Thyroid gland (tissue), 4 donors: Measurements from ENCODE around the gene CMC2. TPM values are rescaled to one million over a fixed set of nuclear protein-coding genes. Genes with fewer than 3 reads are reported as not detected.

ENCODE experiments used
- DNase-seq, 2 donors: peaks; one replicate each; pipeline ENCODE4 v3.0.0-alpha.2; 2019
- H3K27ac ChIP-seq, 3 donors: fragments of 200-600 bp; sonication (generic); 1 replicate in 2 of 3; 2 replicates in 1 of 3; pipeline ENCODE4 v1.5.1; 2016 to 2019; ENCODE audit warnings: mild to moderate bottlenecking in 1 of 3, moderate library complexity in 1 of 3
- H3K27me3 ChIP-seq: fragments of 200-600 bp; sonication (generic); one replicate; pipeline ENCODE4 v1.5.1; 2019
- H3K36me3 ChIP-seq, 2 donors: fragments of 200-600 bp; sonication (generic); one replicate each; pipeline ENCODE4 v1.5.1; 2016 to 2019
- H3K4me1 ChIP-seq, 2 donors: fragments of 200-600 bp; sonication (generic); one replicate each; pipeline ENCODE4 v1.5.1; 2017 to 2019
- H3K4me3 ChIP-seq, 3 donors: fragments of 200-600 bp; sonication (generic); replicated peaks in 1 of 3; 1 replicate in 2 of 3; 2 replicates in 1 of 3; pipeline ENCODE4 v1.5.1; 2016; ENCODE audit warnings: mild to moderate bottlenecking in 1 of 3
- H3K9me3 ChIP-seq: fragments of 200-600 bp; sonication (generic); one replicate; pipeline ENCODE4 v1.5.1; 2017
- CTCF ChIP-seq, 6 experiments: fragments of 200-600 bp in 3 of 6; fragments of 450-650 bp in 3 of 6; sonication (generic) in 3 of 6; IDR thresholded peaks; one replicate each; pipeline ENCODE4 v1.5.1; 2016 to 2019; ENCODE audit warnings: antibody characterized with exemption in 6 of 6, mild to moderate bottlenecking in 2 of 6, inconsistent platforms in 1 of 6, moderate library complexity in 1 of 6
- POLR2A ChIP-seq, 2 donors: fragments of 450-650 bp; IDR thresholded peaks; one replicate each; pipeline ENCODE4 v1.6.1; 2017; ENCODE audit warnings: antibody characterized with exemption in 2 of 2, mild to moderate bottlenecking in 2 of 2, moderate library complexity in 1 of 2
- WGBS, 2 donors: methylation state at CpG; one replicate each; pipeline ENCODE4 v1.1.5; 2017; 5-methylcytosine and 5-hydroxymethylcytosine counted together
- intact Hi-C: fragments of 100-400 bp; cut with DNase I; formaldehyde crosslinking; loops from one replicate; pipeline ENCODE4 v1.15.1; 2023
- total RNA-seq, 4 donors: library from RNA; depleted of rRNA; stranded (reverse); fragments of >200 nt; gene quantifications; one replicate each; pipeline ENCODE4 v1.2.3, GENCODE V29; 2016

CMC2 gene
- total RNA-seq, 4 donors from 2014 or later, result 36.8 to 89.1 (median 59.7) TPM

- intact Hi-C loops, result no loop called here
- DNase-seq, result no peak
- no peak for TF ChIP-seq CTCF (IDR thresholded peaks at IDR 0.05)
- TF ChIP-seq POLR2A (IDR thresholded peaks at IDR 0.05), result no peak
- 91 to 92% methylated on average over 4 of the region's 4 CpGs for WGBS, 2 donors
- peaks cover 0 to 6% of the 10 kb centered on the region in 2 donors for H3K36me3 ChIP-seq
- H3K4me3 ChIP-seq, result no peak overlapping the region
- H3K27me3 ChIP-seq, result no peaks in the 10 kb centered on the region
- no peaks in the 10 kb centered on the region for H3K4me1 ChIP-seq
- no peaks in the 10 kb centered on the region for H3K9me3 ChIP-seq
- no peak overlapping the region for H3K27ac ChIP-seq
Observed at GRCh38 chr16:80972611-80973010, 34.1 kb downstream of the CMC2 start.

DNA sequence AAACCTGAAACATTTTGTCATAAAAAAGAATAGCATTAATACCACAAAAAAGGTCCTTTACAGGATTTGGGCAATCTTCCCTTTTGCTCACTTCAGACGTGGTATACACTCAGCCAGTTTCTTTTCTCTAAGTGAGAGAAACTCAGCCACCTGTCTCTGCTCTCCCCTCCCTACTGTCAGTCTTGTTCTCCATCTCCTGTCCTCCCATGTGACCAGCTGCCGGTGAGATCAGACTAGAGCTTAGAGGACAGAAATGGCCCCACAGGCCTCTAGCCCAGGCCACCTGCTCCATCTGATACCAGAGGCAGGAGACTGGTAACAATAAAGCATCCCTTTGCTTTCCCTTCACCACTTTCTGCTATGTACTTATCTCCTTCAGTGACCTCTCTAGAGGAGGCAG is 34.9 kb downstream of the CMC2 start:
- Histone ChIP-seq H3K4me1 (no peaks in the 10 kb centered on the region), H3K36me3 (peaks cover 0 to 6% of the 10 kb centered on the region in 2 donors), H3K27ac (no peak overlapping the region), H3K9me3 (no peaks in the 10 kb centered on the region), H3K4me3 (no peak overlapping the region), H3K27me3 (no peaks in the 10 kb centered on the region)
- TF ChIP-seq CTCF (IDR thresholded peaks at IDR 0.05) (no peak), POLR2A (IDR thresholded peaks at IDR 0.05) (no peak)
- WGBS, 2 donors, result 85 to 88% methylated on average over 2 of the region's 2 CpGs
- DNase-seq, result no peak
- intact Hi-C loops, result no loop called here

GRCh38 chr16:80969114-80969484 is 37.6 kb downstream of the CMC2 start:
- H3K27ac ChIP-seq, result no peak overlapping the region
- WGBS, 2 donors, result 93 to 94% methylated on average over 3 of the region's 3 CpGs
- H3K4me1 ChIP-seq, result no peaks in the 10 kb centered on the region
- no peak overlapping the region for H3K4me3 ChIP-seq
- TF ChIP-seq POLR2A (IDR thresholded peaks at IDR 0.05), result no peak
- no peak for TF ChIP-seq CTCF (IDR thresholded peaks at IDR 0.05)
- H3K36me3 ChIP-seq, result peaks cover 0 to 6% of the 10 kb centered on the region in 2 donors
- no peak for DNase-seq
- no peaks in the 10 kb centered on the region for H3K9me3 ChIP-seq
- H3K27me3 ChIP-seq, result no peaks in the 10 kb centered on the region
- intact Hi-C loops, result no loop called here

DNA sequence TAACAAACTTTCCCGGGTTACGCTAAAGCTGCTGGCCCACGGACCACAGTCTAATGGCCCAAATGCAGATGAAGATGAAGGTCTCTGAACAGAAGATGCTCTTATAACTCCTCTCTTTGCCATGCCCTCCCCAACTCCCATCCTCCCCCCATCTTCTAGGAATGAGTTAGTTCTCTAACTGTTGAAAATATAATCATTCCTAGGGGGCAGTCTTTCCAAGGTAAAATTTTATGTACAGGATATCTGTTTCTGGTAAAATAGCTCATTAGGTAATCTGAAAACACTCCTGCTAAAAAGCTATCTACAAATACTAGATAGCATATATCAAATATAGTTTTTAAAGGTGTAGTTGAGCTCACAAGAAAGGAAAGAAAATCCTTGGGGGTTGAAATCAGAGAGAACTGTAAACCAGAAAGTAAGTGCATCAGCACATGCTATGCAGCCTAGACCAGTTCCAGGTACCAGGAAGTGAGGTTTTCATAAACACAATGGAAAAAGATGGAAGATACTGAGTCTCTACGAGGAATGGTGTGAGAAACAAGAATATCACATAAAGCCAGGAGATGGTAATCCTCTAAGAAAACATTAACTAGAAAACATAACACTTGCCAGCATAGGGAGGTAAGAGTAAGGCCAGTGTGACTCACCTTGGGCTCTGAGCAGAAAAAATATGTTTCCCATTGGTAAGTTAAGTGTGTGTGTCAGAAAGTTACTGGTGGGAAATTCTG is 38.1 kb downstream of the CMC2 start:
- DNase-seq, result no peak
- H3K27ac ChIP-seq, result no peak overlapping the region
- WGBS, 2 donors, result 88 to 91% methylated on average over 4 of the region's 4 CpGs
- H3K4me3 ChIP-seq, result no peak overlapping the region
- H3K9me3 ChIP-seq, result no peaks in the 10 kb centered on the region
- TF ChIP-seq CTCF (IDR thresholded peaks at IDR 0.05) (no peak), POLR2A (IDR thresholded peaks at IDR 0.05) (no peak)
- no peaks in the 10 kb centered on the region for H3K4me1 ChIP-seq
- H3K36me3 ChIP-seq, result peaks cover 0 to 6% of the 10 kb centered on the region in 2 donors
- H3K27me3 ChIP-seq, result no peaks in the 10 kb centered on the region
- intact Hi-C loops, result no loop called here

DNA sequence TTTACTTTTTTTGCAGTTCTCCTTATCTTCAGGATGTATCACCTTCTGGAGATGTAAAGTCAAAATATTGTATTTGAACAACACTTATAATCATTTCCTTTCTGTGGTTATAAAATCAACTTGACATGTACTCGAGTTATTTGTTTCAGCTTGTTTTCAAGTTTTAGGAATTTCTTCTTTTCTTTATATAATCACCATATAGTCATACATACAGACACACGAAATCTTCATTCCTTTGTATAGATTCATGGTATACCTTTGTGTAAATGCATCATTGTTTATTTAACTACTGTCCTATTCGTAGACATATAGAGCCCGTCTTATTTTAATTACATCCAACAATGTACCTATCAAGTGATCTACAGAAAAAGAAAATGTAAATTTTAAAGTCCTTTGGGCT is 40.1 kb downstream of the CMC2 start:
- no peaks in the 10 kb centered on the region for H3K4me1 ChIP-seq

More for the DNA sequence above, 40.1 kb downstream of the CMC2 start:
- Histone ChIP-seq H3K36me3 (peaks cover 0 to 6% of the 10 kb centered on the region in 2 donors), H3K4me3 (no peak overlapping the region), H3K27me3 (no peaks in the 10 kb centered on the region), H3K27ac (no peak overlapping the region), H3K9me3 (no peaks in the 10 kb centered on the region)
- WGBS, 2 donors, result 95% methylated on average over 4 of the region's 4 CpGs
- no peak for DNase-seq
- intact Hi-C loops, result no loop called here
- TF ChIP-seq POLR2A (IDR thresholded peaks at IDR 0.05), result no peak
- no peak for TF ChIP-seq CTCF (IDR thresholded peaks at IDR 0.05)
